Measurements from ENCODE around the gene PRKAG2.

The PRKAG2 gene

DNA sequence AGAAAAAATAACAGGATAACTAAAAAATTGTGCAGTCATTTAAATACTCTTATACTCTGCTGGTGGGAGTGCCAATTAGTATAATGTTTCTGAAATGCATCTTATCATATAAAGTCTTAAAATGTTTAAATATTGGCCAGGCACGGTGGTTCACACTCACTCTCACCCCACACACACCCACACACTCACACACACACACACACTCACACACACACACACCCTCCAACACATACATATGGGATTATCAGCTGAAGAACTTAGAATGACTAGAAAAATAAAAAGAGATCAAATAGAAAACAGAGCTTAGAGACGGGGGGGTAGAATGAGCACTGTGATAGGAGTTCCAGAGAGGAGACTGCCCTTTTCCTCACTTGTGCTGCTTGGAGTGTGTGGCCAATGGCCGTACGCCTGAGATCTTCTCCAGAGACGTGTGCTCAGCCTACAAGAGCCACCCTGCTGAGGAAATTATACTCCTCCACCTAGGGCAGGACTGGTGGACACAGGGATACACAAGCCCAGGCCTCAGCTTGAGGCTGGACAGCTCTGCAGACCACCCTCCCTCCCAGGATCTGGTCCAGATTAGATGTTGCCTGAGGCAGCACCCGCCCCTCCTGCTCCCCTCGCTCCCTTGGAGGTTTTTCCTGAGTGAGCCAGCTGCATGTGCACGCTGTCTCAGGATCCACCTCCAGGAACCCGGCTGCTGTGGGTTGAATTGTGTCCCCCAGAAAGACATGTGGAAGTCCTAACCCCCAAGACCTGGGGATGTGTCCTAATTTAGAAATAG, 26.5 kb upstream of the PRKAG2 start:
- no peak for TF ChIP-seq CTCF (IDR thresholded peaks at IDR 0.05)

- TF ChIP-seq CTCF (IDR thresholded peaks at IDR 0.05): no peak
Measured at GRCh38 chr7:151902311-151902710, 25.4 kb upstream of the PRKAG2 start.

DNA sequence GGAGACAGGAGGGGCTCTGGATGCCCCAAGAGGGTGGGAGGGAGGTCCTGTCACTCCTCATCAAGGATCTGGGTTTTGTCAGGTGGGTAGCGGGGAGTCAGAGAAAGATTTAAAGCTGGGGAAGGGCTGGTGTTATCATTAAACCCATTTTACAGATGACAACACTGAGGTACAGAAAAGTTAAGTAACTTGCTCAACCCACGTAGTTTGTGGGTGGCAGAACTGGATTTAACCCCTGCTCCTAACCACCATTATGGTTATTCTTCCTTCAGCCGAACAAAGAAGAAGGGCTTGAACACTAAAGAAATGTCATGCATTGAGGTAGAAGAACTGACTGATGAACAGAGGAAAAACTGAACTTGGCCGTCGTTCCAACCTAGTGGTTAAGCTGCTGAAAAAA, 24.9 kb upstream of the PRKAG2 start:
- no peak for TF ChIP-seq CTCF (IDR thresholded peaks at IDR 0.05)

DNA sequence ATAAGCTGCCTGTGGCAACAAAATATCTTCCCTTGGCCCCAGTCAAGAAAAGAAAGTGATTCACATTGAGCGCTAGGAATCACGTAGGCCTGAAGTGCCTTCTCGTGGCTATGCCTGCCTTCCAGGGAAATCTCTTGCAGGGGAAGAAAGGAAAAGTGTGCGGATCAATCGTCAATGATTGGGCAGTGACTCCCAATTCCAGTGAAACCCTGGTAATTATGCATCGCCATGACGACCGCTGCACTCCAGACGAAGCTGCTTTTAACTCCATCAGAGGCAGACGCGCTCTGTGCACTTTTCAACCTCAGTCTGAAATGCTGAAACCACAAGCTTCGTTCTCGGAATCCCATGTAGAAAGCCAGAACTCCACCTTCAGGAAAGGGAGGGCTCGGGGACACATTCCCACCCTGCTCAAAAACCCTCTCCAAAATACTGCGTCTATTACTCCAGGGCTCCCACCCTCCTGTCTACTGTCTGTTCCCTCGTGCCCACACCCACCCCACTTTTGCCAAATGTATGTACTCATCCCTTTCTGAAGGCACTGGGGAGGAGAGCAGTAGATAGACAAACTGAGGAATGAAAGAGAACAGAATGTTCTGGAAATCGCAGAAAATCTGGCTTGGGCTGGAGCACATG, 24.2 kb upstream of the PRKAG2 start:
- TF ChIP-seq CTCF (IDR thresholded peaks at IDR 0.05): no peak

- TF ChIP-seq CTCF (IDR thresholded peaks at IDR 0.05): no peak
Measured at GRCh38 chr7:151900591-151900985, 23.7 kb upstream of the PRKAG2 start.

- no peak for TF ChIP-seq CTCF (IDR thresholded peaks at IDR 0.05)
Measured at GRCh38 chr7:151899513-151900360, 22.8 kb upstream of the PRKAG2 start.

- TF ChIP-seq CTCF (IDR thresholded peaks at IDR 0.05): no peak
Measured at GRCh38 chr7:151897951-151898686, 21.2 kb upstream of the PRKAG2 start.

Data from LNCAP (cell line).